Upper lobe of left lung (tissue), 4 donors: ENCODE results near the gene SMIM9.
"Not testable (repeated sequence)": the region's sequence is repeated elsewhere in the genome, so short reads cannot be mapped to it uniquely, and the experiment has no call there.

Source experiments
- CTCF ChIP-seq, 6 experiments: fragments of 450-650 bp in 4 of 6; fragments of 200-600 bp in 2 of 6; sonication (generic) in 2 of 6; IDR thresholded peaks; one replicate each; pipeline ENCODE4 v1.5.1; 2016 to 2019; ENCODE audit warnings: antibody characterized with exemption in 6 of 6
- POLR2A ChIP-seq, 4 donors: fragments of 450-650 bp; IDR thresholded peaks; one replicate each; pipeline ENCODE4 v1.5.1; 2016 to 2017; ENCODE audit warnings: antibody characterized with exemption in 4 of 4, mild to moderate bottlenecking in 2 of 4
- POLR2AphosphoS5 ChIP-seq, 2 donors: sonication (generic); formaldehyde crosslinking; IDR thresholded peaks; one replicate each; pipeline ENCODE4 v1.5.1; 2017; ENCODE audit warnings: antibody characterized with exemption in 2 of 2

- not testable (repeated sequence) for TF ChIP-seq CTCF, POLR2A, POLR2AphosphoS5 (IDR thresholded peaks at IDR 0.05)
These were observed 17.3 kb downstream of the SMIM9 start for GRCh38 chrX:154817048-154817618.
